Prostate gland (tissue), 2 donors: Measurements from ENCODE around the gene NEDD4.

Experiments
- POLR2A ChIP-seq: fragments of 450-650 bp; IDR thresholded peaks from one replicate; pipeline ENCODE4 v1.6.1; 2016; ENCODE audit warnings: antibody characterized with exemption, mild to moderate bottlenecking
- TF ChIP-seq, protein P1 (sequence below), 4 experiments: fragments of 200-600 bp in 2 of 4; fragments of 450-650 bp in 2 of 4; sonication (generic) in 2 of 4; IDR thresholded peaks; 1 replicate in 3 of 4; 2 replicates in 1 of 4; pipeline ENCODE4 v1.5.1; 2016 to 2019; ENCODE audit warnings: antibody characterized with exemption in 4 of 4, mild to moderate bottlenecking in 2 of 4, moderate library complexity in 2 of 4

DNA sequence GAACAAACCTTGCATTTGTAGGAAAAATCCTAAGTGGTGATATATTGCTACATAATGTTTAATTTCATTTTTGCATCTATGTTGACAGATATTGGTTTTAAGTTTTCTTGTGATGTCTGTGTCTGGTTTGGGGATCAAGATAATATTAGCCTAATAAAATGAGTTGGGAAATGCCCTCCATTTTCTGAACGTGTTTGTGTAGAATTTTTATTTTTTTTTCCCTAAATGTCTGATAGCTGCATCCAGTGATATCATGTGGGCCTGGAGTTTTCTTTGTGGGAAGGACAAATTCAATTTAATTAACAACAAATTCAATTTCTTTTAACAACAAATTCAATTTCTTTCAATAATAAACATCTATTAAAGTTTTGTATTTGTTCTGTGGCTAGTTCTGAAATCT, 35.1 kb downstream of the NEDD4 start:
- TF ChIP-seq, protein P1, sequence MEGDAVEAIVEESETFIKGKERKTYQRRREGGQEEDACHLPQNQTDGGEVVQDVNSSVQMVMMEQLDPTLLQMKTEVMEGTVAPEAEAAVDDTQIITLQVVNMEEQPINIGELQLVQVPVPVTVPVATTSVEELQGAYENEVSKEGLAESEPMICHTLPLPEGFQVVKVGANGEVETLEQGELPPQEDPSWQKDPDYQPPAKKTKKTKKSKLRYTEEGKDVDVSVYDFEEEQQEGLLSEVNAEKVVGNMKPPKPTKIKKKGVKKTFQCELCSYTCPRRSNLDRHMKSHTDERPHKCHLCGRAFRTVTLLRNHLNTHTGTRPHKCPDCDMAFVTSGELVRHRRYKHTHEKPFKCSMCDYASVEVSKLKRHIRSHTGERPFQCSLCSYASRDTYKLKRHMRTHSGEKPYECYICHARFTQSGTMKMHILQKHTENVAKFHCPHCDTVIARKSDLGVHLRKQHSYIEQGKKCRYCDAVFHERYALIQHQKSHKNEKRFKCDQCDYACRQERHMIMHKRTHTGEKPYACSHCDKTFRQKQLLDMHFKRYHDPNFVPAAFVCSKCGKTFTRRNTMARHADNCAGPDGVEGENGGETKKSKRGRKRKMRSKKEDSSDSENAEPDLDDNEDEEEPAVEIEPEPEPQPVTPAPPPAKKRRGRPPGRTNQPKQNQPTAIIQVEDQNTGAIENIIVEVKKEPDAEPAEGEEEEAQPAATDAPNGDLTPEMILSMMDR (IDR thresholded peaks at IDR 0.05): no peak
- no peak for TF ChIP-seq POLR2A
